Heart left ventricle (tissue), 13 donors: Measurements from ENCODE around the gene ARIH1.

Source experiments
- POLR2A ChIP-seq, 2 donors: fragments of 450-650 bp; IDR thresholded peaks; one replicate each; pipeline ENCODE4 v1.6.1; 2017; ENCODE audit warnings: antibody characterized with exemption in 2 of 2, mild to moderate bottlenecking in 2 of 2, moderate library complexity in 2 of 2
- TF ChIP-seq, protein P1 (sequence below), 12 donors: fragments of 200-600 bp; sonication (generic) in 4 of 12; IDR thresholded peaks; one replicate each; pipeline versions ENCODE4 v1.5.0 to v1.8.0; 2018 to 2022; ENCODE audit warnings: antibody characterized with exemption in 12 of 12, mild to moderate bottlenecking in 5 of 12
- donor health status: ischemic (EF 13 %, LVEDD 7.1; RV severe dilation, severe dysfunction).
- donor health status: DM: no; HTN: yes; CAD: no.
- donor health status: DM: no; HTN: no; CAD: no.
- donor health status: ischemic (EF 25% LVEDD 6.9; RV normal size, moderate dysfunction).
- donor health status: ischemic (EF 25% LVEDD 5.7; RV mildly dilated, moderate dysfunction).
- donor health status: ischemic (EF 35%, LVEDD 5.7; RV mildly dilated, moderate dysfunction).
- donor health status: nonischemic (EF 11% LVEDD 7.7; RV severe dilation, severe dysfunction).
- donor health status: DM: yes; HTN: yes; CAD: no.
- donor health status: PGD.
- donor health status: ischemic (EF 29% LVEDD 5.4; RV normal size, mild dysfunction).
- donor health status: nonischemic (EF 23%, LVEDD 6.1; RV moderate dilation, normal function).

DNA sequence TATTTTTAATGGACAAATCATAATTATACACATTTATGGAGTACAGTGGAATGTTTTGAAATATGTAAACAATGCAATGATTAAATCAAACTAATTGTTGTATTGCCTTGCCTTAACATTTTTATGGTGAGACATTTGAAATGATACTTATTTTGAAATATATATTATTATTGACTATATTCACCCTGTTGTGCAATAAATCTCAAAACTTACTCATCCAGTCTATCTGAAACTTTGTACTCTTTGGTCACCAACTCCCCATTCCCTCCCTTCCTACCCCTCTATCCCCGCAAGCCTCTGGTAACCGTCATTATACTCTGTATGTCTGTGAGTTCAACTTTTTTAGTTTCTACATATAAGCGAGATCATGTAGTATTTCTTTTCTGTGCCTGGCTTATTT lies 105.7 kb downstream of the ARIH1 start:
- TF ChIP-seq, protein P1, sequence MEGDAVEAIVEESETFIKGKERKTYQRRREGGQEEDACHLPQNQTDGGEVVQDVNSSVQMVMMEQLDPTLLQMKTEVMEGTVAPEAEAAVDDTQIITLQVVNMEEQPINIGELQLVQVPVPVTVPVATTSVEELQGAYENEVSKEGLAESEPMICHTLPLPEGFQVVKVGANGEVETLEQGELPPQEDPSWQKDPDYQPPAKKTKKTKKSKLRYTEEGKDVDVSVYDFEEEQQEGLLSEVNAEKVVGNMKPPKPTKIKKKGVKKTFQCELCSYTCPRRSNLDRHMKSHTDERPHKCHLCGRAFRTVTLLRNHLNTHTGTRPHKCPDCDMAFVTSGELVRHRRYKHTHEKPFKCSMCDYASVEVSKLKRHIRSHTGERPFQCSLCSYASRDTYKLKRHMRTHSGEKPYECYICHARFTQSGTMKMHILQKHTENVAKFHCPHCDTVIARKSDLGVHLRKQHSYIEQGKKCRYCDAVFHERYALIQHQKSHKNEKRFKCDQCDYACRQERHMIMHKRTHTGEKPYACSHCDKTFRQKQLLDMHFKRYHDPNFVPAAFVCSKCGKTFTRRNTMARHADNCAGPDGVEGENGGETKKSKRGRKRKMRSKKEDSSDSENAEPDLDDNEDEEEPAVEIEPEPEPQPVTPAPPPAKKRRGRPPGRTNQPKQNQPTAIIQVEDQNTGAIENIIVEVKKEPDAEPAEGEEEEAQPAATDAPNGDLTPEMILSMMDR (IDR thresholded peaks at IDR 0.05): no peak
- TF ChIP-seq POLR2A (IDR thresholded peaks at IDR 0.05): no peak
